Astrocyte (in vitro differentiated cells and primary cell): Measurements from ENCODE around the gene ACTG1. TPM values are rescaled to one million over a fixed set of nuclear protein-coding genes. Genes with fewer than 3 reads are reported as not detected.

Experiments
- DNase-seq: peaks from one replicate; pipeline ENCODE4 v3.0.0-alpha.2; 2010; ENCODE audit warnings: low read depth
- FAIRE-seq: peaks from 2 replicates; lab custom pipeline; 2011; peaks lifted over from hg19 to GRCh38; lab: Jason Lieb, UNC
- H2AFZ ChIP-seq: 2 replicates; pipeline ENCODE4 v1.6.0; 2012; ENCODE audit warnings: low read depth, low read length, inconsistent platforms
- H3K27ac ChIP-seq: 2 replicates; pipeline ENCODE4 v1.5.1; 2011; ENCODE audit warnings: low read depth, low read length, inconsistent platforms
- H3K27me3 ChIP-seq: 2 replicates; pipeline ENCODE4 v1.6.0; 2011; ENCODE audit warnings: low read length, inconsistent platforms; ENCODE audit not compliant: insufficient read depth
- H3K36me3 ChIP-seq: 2 replicates; pipeline ENCODE4 v1.5.1; 2011; ENCODE audit warnings: low read length, inconsistent platforms; ENCODE audit not compliant: insufficient read depth
- H3K4me1 ChIP-seq: 2 replicates; pipeline ENCODE4 v1.5.1; 2011; ENCODE audit warnings: low read length, inconsistent platforms; ENCODE audit not compliant: insufficient read depth
- H3K4me2 ChIP-seq: 2 replicates; pipeline ENCODE4 v1.6.0; 2012; ENCODE audit warnings: low read length, inconsistent platforms
- H3K4me3 ChIP-seq: 2 replicates; pipeline ENCODE4 v1.5.1; 2011; ENCODE audit warnings: low read depth, mild to moderate bottlenecking, low read length, inconsistent platforms; ENCODE audit not compliant: insufficient read depth
- H3K79me2 ChIP-seq: 2 replicates; pipeline ENCODE4 v1.6.0; 2012; ENCODE audit warnings: mild to moderate bottlenecking, low read length, inconsistent platforms; ENCODE audit not compliant: insufficient read depth
- H3K9ac ChIP-seq: 2 replicates; pipeline ENCODE4 v1.6.0; 2012; ENCODE audit warnings: mild to moderate bottlenecking, low read length, inconsistent platforms
- H3K9me3 ChIP-seq: 2 replicates; pipeline ENCODE4 v1.5.1; 2012; ENCODE audit warnings: low read depth, mild to moderate bottlenecking, low read length, inconsistent platforms; ENCODE audit not compliant: insufficient read depth
- H4K20me1 ChIP-seq: 2 replicates; pipeline ENCODE4 v1.6.0; 2012; ENCODE audit warnings: low read length, inconsistent platforms; ENCODE audit not compliant: insufficient read depth
- H3K27ac Mint-ChIP-seq: one replicate; pipeline ENCODE4 v1.8.0; 2021; ENCODE audit warnings: mild to moderate bottlenecking, mixed read lengths; ENCODE audit not compliant: unreplicated experiment
- H3K27me3 Mint-ChIP-seq: one replicate; pipeline ENCODE4 v1.8.0; 2021; ENCODE audit warnings: low read depth, mixed read lengths; ENCODE audit not compliant: unreplicated experiment
- H3K36me3 Mint-ChIP-seq: one replicate; pipeline ENCODE4 v1.8.0; 2021; ENCODE audit warnings: low read depth, mixed read lengths; ENCODE audit not compliant: unreplicated experiment
- H3K4me1 Mint-ChIP-seq: one replicate; pipeline ENCODE4 v1.8.0; 2021; ENCODE audit warnings: low read depth, mixed read lengths; ENCODE audit not compliant: unreplicated experiment
- H3K4me3 Mint-ChIP-seq: one replicate; pipeline ENCODE4 v1.8.0; 2021; ENCODE audit warnings: mild to moderate bottlenecking, moderate library complexity, mixed read lengths; ENCODE audit not compliant: unreplicated experiment
- H3K9me3 Mint-ChIP-seq: one replicate; pipeline ENCODE4 v1.8.0; 2021; ENCODE audit warnings: mild to moderate bottlenecking, mixed read lengths; ENCODE audit not compliant: unreplicated experiment
- EZH2 ChIP-seq: IDR thresholded peaks from 2 replicates; pipeline ENCODE4 v1.6.1; 2012; ENCODE audit warnings: mild to moderate bottlenecking, low read length, inconsistent platforms; ENCODE audit not compliant: insufficient read depth
- total RNA-seq: library from RNA; stranded (reverse); gene quantifications from 2 replicates; pipeline ENCODE4 v1.2.1, GENCODE V29; 2021
- TF ChIP-seq, protein P1 (sequence below): IDR thresholded peaks from 2 replicates; pipeline ENCODE4 v1.5.1; 2011; ENCODE audit warnings: low read depth, mild to moderate bottlenecking, inconsistent platforms, low read length, moderate library complexity; ENCODE audit not compliant: insufficient read depth

The ACTG1 gene
- total RNA-seq, 1 donor from 2014 or later = 7,369 TPM

DNA sequence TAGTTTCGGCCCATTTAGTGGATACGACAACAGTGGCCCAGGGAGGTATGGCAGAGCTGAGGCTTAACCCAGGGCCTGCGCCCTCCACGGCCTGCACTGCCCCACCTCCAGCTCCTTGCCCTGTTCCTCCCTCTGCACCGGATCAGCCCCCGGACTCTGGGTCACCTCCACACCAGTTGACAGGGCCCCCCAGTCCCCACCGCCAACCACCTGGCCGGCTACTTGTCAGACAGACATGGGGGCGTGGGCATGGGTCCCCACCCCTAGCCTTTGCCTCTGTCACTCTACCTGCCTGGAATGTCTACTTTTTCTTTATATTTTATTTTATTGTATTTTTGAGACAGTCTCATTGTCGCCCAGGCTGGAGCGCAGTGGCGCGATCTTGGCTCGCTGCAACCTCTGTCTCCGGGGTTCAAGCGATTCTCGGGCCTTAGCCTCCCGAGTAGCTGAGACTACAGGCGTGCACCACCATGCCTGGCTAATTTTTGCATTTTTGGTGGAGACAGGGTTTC, 3.0 kb upstream of the ACTG1 start:
- H3K9me3 Mint-ChIP-seq = no peaks in the 10 kb centered on the region
- DNase-seq = no peak
- H3K4me3 Mint-ChIP-seq = peak overlapping the region; percentile 90
- no peaks in the 10 kb centered on the region for H3K27me3 ChIP-seq
- H3K4me1 ChIP-seq = peaks cover 51% of the 10 kb centered on the region
- H3K27ac Mint-ChIP-seq = peak overlapping the region; percentile 89
- peaks cover 13% of the 10 kb centered on the region for H3K36me3 ChIP-seq
- H3K9ac ChIP-seq = peak overlapping the region; percentile 85
- no peaks in the 10 kb centered on the region for H3K9me3 ChIP-seq
- peak overlapping the region; percentile 91 for H3K27ac ChIP-seq
- no peak for FAIRE-seq
- H3K4me2 ChIP-seq = peak overlapping the region; percentile 90
- no peak overlapping the region for H2AFZ ChIP-seq
- H3K79me2 ChIP-seq = peaks cover 75% of the 10 kb centered on the region
- TF ChIP-seq, protein P1, sequence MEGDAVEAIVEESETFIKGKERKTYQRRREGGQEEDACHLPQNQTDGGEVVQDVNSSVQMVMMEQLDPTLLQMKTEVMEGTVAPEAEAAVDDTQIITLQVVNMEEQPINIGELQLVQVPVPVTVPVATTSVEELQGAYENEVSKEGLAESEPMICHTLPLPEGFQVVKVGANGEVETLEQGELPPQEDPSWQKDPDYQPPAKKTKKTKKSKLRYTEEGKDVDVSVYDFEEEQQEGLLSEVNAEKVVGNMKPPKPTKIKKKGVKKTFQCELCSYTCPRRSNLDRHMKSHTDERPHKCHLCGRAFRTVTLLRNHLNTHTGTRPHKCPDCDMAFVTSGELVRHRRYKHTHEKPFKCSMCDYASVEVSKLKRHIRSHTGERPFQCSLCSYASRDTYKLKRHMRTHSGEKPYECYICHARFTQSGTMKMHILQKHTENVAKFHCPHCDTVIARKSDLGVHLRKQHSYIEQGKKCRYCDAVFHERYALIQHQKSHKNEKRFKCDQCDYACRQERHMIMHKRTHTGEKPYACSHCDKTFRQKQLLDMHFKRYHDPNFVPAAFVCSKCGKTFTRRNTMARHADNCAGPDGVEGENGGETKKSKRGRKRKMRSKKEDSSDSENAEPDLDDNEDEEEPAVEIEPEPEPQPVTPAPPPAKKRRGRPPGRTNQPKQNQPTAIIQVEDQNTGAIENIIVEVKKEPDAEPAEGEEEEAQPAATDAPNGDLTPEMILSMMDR = no peak
- no peak for TF ChIP-seq EZH2
- no peaks in the 10 kb centered on the region for H3K27me3 Mint-ChIP-seq
- peak overlapping the region; percentile 76 for H3K4me3 ChIP-seq
- H3K4me1 Mint-ChIP-seq = peaks cover 11% of the 10 kb centered on the region
- peaks cover 57% of the 10 kb centered on the region for H4K20me1 ChIP-seq
- peaks cover 13% of the 10 kb centered on the region for H3K36me3 Mint-ChIP-seq

DNA sequence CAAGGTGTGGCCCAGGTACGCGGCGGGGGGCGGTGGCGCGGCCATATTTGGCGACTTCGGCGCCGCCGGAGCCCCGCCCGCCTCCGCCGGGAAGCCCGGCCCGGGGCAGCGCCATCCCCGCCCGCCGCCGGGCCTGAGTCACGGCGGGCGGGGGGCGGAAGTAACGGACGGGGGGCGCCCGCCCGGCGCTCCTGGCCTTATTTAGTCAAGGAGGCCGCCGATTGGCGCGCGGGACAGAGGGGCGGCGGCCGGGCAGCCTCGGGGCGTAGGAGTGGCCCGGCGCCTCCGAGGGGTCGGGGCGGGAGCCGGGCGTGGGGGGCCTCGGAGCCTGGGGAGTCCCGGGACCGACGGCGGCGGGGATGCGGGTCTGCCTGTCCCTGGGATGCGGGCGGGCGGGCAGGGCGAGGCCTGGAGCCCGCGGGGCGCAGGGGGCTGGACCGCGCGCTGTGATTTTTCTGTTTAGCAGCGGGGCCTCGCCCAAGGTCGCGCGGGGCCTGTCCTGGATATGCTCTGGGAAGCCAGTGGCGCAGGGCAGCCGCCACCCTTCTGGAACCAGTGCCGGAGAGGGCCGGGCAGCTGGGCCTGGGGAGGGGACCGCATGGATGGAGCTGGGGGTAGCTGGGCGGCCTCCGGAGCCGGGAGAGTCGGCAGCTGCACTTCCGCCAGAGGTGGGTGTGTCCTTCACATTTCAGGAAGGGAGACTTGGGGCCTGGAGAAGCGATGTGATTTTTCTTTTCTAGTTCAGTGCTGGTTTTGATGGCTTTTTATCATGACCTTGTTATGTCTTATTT, 2.3 kb upstream of the ACTG1 start:
- H3K36me3 ChIP-seq = peaks cover 19% of the 10 kb centered on the region
- peak; percentile 68 for DNase-seq
- H3K4me3 ChIP-seq = peak overlapping the region; percentile 76
- H3K4me2 ChIP-seq = peak overlapping the region; percentile 90
- H3K27ac ChIP-seq = peak overlapping the region; percentile 91
- peaks cover 57% of the 10 kb centered on the region for H4K20me1 ChIP-seq
- H3K79me2 ChIP-seq = peaks cover 81% of the 10 kb centered on the region
- H3K9me3 Mint-ChIP-seq = no peaks in the 10 kb centered on the region
- H3K27me3 ChIP-seq = no peaks in the 10 kb centered on the region
- peaks cover 18% of the 10 kb centered on the region for H3K36me3 Mint-ChIP-seq
- peaks cover 50% of the 10 kb centered on the region for H3K4me1 ChIP-seq
- no peak overlapping the region for H2AFZ ChIP-seq
- FAIRE-seq = no peak
- peak overlapping the region; percentile 89 for H3K27ac Mint-ChIP-seq
- peak overlapping the region; percentile 85 for H3K9ac ChIP-seq
- H3K27me3 Mint-ChIP-seq = no peaks in the 10 kb centered on the region
- H3K4me1 Mint-ChIP-seq = peaks cover 10% of the 10 kb centered on the region
- peak overlapping the region; percentile 90 for H3K4me3 Mint-ChIP-seq
- no peaks in the 10 kb centered on the region for H3K9me3 ChIP-seq
- no peak for TF ChIP-seq EZH2

DNA sequence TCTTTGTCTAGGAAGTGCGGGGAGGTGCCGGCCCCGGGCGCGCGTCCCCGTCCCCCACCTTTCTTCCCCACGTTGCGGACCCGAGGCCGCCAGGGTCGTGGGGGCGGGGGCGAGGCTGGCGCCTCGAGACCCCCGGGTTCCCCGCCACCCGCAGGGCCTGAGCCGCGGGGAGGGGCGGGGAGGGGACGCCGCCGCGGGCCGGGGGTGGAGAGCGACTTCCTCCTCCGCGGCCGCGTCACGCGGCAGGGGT, 1.8 kb upstream of the ACTG1 start:
- no peak for DNase-seq
- peak overlapping the region; percentile 77 for H3K27ac Mint-ChIP-seq
- H3K36me3 ChIP-seq = peaks cover 24% of the 10 kb centered on the region
- H3K4me3 Mint-ChIP-seq = peak overlapping the region; percentile 67
- H3K9me3 ChIP-seq = no peaks in the 10 kb centered on the region
- TF ChIP-seq, protein P1 = no peak
- TF ChIP-seq EZH2 = no peak
- H3K9ac ChIP-seq = peak overlapping the region; percentile 85
- no peak for FAIRE-seq
- peaks cover 58% of the 10 kb centered on the region for H4K20me1 ChIP-seq
- peak overlapping the region; percentile 90 for H3K4me2 ChIP-seq
- H3K9me3 Mint-ChIP-seq = no peaks in the 10 kb centered on the region
- H3K4me1 Mint-ChIP-seq = peaks cover 10% of the 10 kb centered on the region
- H3K4me3 ChIP-seq = peak overlapping the region; percentile 76
- H3K36me3 Mint-ChIP-seq = peaks cover 23% of the 10 kb centered on the region
- H2AFZ ChIP-seq = no peak overlapping the region
- peaks cover 45% of the 10 kb centered on the region for H3K4me1 ChIP-seq
- H3K27me3 Mint-ChIP-seq = no peaks in the 10 kb centered on the region
- peaks cover 86% of the 10 kb centered on the region for H3K79me2 ChIP-seq
- peak overlapping the region; percentile 91 for H3K27ac ChIP-seq
- no peaks in the 10 kb centered on the region for H3K27me3 ChIP-seq
